Measurements from ENCODE around the gene ATG4A.

Gene ATG4A

GRCh38 chrX:108169768-108170167, 78.2 kb downstream of the ATG4A start:
- DNase-seq (ENCODE audit: low spot score), result no peak

- no peak for DNase-seq (ENCODE audit: low spot score)
Observed at GRCh38 chrX:108171671-108172070, 80.1 kb downstream of the ATG4A start.

- DNase-seq (ENCODE audit: low spot score), result no peak
Observed at GRCh38 chrX:108173874-108174273, 82.3 kb downstream of the ATG4A start.

- no peak for DNase-seq (ENCODE audit: low spot score)
Observed at GRCh38 chrX:108177351-108178142, 86.0 kb downstream of the ATG4A start.

DNA sequence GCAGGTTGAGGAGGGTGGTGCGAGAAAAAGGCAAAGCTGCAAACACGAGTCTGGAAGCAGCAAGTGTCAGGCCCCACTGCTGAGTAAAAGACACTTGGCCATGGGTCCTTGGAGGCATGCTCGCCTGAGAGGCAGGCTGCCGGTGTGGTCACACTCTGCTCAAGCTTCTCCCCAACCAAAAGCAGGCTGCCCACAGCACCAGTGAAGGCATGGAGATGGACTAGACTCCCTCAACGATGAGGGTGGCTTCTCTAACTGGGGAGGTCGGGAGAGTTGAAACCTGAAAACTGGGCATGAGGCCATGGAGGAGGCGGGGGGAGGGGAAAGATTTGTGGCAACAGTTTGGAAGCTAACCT, 86.5 kb downstream of the ATG4A start:
- no peak for DNase-seq (ENCODE audit: low spot score)

- peak; percentile 76 for DNase-seq (ENCODE audit: low spot score)
Observed at GRCh38 chrX:108186811-108187210, 95.2 kb downstream of the ATG4A start.

DNA sequence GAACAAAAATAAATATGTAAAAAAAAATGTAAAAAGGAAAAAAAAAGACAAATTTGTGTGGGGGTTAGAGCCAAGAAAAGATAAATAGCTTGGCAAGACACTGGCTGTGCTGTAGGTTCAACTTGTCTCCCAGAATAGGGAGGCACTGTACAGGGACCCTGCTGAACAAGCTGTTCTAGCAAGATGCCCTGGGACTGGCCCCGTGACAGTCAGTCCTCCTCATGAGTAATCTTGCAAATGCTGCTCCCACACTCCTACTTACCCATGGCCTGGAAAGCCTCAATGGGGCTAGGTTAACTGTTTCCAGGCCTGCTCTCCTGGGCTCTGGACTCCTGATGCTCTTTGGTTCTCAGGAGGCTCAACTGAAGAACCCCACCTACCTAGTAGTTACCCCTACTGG, 106.8 kb downstream of the ATG4A start:
- DNase-seq (ENCODE audit: low spot score), result no peak

- DNase-seq (ENCODE audit: low spot score), result no peak
Observed at GRCh38 chrX:108199041-108199440, 107.5 kb downstream of the ATG4A start.

GRCh38 chrX:108199691-108200090, 108.1 kb downstream of the ATG4A start:
- peak; percentile 23 for DNase-seq (ENCODE audit: low spot score)

DNA sequence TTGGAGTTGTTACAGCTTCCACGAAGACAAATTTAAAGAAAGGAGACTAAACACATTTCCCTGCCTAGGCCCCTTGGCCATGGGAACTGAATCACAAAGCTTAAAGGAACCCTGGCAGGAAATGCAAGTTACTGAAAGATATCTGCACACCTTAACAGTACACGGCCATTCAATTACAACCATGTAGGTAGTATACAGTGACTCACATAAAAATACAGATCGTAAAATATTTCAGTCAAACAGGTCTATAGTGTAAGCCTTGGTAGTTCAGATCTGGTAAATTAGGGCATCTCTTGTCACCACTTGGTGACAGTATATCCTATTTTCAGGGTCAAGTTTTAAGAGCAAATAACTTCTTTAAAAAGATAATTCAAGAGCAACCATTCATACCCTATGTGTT, 112.0 kb downstream of the ATG4A start:
- DNase-seq (ENCODE audit: low spot score), result no peak

All from COLO829 (cell line).